Activated T-cell treated with anti-CD3 and anti-CD28 coated beads, Interleukin-2, amount 50 U/mL, for 48 hours (primary cell): ENCODE data around the gene GPR78.
A peak's percentile ranks its signal among the peaks of the same experiment; 100 is the strongest.

ENCODE experiments used
- DNase-seq, 2 experiments: peaks; one replicate each; pipeline ENCODE4 v3.0.0-alpha.2; 2020

Gene GPR78

GRCh38 chr4:8587469-8588195, 7.4 kb downstream of the GPR78 start:
- DNase-seq, result no peak

- DNase-seq, result no peak
Observed at GRCh38 chr4:8588196-8588470, 7.9 kb downstream of the GPR78 start.

- no peak for DNase-seq
Observed at GRCh38 chr4:8589336-8589735, 9.1 kb downstream of the GPR78 start.

DNA sequence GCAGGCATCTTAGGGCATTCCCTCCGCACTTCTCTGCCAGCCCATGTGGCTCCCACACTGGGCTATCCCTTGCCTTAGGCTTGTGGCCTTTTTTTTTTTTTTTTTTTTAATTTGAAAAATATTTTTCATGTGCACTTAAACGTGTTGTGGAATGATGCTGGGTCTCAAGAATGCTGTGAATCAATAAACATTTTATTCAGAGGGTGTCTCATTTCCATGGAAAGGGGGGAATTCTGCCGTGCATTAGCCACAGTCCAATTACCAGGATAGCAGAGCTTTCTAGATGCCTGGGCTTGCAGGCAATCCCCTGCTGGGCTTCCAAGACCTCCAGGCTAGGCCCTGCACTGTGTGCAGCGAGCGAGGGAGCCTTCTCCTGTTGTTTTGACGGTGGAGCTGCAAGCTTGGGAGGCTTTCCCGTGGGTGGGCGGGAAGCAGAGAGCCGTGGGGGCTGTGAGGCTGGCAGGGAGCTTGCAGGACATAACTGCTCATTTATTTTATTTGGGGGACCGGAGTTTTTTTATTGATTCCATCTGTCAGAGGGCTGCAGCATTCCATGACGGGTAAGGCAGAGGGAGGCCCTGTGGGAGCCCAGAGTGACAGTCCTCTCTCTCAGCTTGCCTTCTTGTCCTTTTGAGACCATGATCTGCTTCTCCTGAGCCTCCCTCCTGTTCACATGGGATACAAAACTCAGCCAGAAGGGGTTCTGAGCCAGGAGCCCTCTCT, 9.8 kb downstream of the GPR78 start:
- no peak for DNase-seq

DNA sequence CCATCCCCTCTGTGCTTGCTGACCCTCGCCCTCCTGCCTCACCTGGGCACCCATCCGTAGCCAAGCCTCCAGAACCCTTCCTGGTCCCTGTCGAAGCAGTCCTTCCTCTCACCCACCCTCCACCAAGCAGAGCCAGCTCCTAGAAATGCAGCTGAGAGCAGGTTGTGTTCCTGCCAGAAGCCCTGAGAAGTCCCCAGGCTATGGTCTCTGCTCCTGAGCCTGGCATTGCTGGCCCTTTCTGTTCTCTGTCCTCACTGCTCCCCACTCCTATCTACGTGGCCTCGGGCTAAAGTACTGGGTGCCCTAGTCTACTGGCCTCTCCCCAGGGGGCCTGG, 10.3 kb downstream of the GPR78 start:
- no peak for DNase-seq

- no peak for DNase-seq
Observed at GRCh38 chr4:8591114-8591513, 10.9 kb downstream of the GPR78 start.

DNA sequence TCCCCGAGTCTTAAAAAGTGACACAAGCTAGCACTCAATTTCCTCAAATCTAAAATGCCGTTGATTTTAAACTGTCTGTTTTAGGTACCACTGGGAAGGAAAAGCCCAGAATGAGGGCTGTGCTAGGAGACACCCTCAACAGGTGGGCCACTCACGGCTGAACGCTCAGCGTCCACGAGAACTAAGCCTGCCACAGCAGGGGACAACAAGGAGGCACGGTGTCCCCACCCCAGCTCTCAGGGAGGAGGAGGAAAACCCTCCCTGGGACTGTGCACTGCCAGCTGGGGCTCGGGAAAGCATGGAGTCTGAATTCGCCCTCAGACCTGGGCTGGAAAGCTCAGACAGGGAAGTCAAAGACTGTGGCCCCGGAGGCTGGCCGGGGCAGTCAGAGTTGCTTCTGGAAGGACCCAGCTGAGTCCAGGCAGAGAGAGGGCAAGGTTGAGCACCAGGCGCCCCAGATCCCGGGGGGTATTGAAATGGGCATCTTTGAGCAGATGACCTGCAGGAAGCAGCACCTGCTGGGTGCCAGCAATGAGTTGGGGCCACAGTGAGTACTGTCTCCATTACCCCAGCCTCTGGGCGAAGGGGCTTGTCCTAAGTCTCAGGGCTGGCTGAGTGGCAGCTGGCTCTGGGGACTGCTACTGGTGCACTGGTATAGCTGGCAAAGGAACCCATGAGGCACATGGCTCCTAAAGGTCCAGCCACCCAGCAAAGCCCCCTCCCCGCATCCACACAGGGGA, 11.6 kb downstream of the GPR78 start:
- DNase-seq, result no peak

DNA sequence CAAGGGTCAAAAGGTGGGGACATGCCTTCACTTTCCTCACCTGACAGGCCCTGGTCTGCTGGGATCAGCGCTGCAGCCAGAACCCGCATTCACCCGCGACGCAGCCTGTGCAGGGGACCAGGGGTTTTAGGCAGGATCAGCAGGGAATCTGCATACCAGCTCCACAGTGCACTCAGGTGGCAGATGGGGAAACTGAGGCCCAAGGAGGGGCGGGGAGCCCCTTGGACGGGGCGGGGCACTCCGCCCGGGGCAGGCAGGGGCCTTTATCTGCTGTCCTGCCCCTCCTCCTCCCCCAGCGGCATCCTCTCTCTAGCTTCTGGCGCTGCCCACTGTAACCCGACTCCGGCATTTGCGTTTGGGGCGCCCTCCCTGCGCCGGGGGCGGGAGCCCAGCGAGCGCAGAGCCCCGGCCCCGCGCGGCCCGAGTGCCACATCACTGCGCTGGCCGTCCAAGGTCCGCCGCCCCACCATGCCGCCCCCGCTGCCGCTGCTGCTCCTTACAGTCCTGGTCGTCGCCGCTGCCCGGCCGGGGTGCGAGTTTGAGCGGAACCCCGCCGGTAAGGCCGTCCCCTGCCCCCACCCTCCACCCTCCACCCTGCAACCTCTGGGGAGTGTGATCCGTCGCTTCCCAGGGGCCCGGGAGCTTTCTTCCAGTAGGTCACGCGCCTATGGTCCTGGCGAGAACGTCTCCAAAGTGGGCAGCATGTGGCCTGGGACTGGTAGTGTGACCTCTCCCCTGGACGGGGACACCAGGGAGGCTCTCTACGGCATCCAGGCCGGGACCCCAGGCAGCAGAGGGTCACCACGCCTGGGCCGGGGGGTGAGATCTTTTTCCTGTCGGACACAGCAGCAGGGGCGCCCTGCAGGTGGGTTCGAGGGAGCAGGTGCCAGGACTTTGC, 12.4 kb downstream of the GPR78 start, which contains the start of gene CPZ:
CPZ (plus strand) TSS at position 400 of the 898 bp plus-strand sequence; CDS start at position 469, 69 bp downstream.
- DNase-seq, result no peak

DNA sequence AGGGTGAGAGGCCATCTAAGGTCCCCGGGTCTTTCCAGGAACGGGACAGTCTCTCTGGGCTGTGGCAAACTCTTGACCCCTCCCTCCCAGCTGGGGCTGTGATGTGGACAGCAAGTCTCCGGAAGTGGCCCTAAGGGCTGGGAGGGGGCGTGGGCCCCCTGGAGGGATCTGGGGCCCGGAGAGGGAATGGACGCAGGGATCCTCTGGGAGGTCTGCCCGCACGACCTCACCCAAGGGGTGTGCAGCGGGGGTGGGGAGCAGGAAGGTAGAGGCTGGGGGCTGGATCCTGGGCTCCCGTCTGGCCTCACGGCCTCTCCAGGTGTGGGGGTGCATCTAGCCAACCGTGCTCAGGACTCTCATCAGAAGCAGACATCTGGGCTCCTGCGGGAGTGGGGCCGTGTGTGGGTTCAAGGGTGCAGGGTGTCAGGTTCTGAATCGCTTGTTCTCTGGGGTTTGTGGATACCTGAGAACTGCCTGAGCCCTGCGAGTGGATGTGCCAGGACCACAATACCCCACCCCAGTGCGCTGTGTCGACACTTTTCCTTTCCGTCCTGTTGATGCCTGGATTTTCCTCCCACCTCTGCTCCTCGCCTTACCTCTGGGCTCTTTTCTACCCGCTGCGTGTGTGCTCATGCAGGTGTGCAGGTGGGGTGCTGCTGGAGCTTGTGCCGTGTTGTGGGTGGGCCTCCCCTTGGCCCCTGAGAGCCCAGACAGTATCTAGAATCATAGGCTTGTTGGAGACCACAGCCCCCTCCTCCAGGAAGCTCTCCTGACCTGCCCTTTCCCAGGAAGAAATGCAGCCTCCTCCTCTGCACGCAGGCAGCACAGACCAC, 13.3 kb downstream of the GPR78 start:
- no peak for DNase-seq

DNA sequence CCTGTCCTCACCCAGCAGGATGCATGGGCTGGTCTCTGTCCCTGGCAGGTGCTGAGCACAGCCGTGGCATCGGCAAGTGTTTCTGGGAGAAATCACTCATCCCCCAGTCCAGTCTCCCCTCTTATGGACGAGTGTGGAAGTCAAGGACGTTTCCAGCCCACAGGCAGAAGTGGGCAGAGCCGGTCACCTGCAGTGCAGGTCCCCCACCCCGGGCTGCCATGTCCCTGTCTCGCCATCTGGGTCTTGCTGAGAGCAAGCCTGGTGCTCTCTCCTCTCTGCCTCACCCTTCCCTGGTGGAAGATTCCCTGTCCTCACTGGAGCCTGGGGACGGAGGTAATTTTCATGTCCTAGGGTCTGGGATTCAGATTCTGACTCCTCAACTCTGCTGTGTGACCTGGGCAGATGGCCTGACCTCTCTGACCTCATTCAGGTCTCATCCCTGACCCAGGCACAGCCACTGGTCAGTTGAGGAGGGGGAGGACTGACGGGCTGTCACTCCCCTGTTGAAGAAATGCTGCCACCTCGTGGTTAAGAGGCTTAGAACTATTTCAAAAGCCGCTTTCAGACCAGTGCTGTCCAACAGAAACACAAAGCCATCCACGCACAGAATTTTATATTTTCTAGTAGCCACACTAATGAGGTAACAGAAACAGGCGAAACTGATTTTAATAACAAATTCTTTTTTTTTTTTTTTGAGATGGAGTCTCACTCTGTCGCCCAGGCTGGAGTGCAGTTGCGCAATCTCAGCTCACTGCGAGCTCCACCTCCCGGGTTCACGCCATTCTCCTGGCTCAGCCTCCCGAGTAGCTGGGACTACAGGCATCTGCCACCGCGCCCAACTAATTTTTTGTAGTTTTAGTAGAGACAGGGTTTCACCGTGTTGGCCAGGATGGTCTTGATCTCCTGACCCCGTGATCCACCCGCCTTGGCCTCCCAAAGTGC, 14.2 kb downstream of the GPR78 start:
- peak in 1 of 2 experiments; percentile 30 for DNase-seq

GRCh38 chr4:8595237-8596087, 15.3 kb downstream of the GPR78 start:
- no peak for DNase-seq

GRCh38 chr4:8596891-8597290, 16.7 kb downstream of the GPR78 start:
- no peak for DNase-seq

DNA sequence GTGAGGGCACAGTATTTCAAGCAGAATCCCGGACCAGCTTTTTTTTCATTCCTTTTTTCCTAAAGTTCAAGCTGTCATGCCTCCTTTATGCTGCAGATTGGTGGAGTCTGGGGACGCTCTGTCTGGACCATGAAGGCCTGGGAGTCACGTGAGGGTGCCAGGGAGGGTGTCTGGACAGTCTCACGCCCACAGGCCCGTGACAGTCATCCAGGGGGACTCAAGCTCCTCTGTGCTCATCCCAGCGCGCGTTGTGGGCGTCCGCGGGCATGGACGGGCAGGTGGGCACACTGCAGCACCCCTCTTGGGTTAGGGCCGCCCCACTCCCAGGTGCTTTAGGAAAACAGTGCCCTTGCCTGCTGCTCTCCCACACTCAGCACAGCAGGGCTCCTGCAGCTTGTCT, 17.1 kb downstream of the GPR78 start:
- DNase-seq, result no peak

DNA sequence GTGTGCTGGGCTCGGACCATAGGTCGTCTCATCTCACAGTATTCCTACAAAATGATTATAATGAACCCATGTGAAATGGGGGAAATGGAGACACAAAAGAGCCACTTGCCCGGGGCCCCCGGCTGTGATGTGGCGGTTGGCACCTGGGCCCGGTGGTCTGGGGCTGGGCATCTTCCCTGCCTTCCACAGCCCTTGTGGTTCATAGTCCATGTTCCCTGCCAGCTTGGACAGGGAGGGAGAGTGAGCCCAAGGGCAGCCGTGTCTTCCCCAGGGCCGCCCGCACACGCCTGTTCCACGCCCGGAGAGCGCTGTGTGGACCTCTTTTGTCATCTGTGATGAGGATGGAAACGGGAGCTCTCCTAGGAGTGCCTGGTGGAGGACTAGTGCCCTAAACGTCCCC, 17.6 kb downstream of the GPR78 start:
- no peak for DNase-seq

- DNase-seq, result no peak
Observed at GRCh38 chr4:8598391-8599090, 18.3 kb downstream of the GPR78 start.

DNA sequence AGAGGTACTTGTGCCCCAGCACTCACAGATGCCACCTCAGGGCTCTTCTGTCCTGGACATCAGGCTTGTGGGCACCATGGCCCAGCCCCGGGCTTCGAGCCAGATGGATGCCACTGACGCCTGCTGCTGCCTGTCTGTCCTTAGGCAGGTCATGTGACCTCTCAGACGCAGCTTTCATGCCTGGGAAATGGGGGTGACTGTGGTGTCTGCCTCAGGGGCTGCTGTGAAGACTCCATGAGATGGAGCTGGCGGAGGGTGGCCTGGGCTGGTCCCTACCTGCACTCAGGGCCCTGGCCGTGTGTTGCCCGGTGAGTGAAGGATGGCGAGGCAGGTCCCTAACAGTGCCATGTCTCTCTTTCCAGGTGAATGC, 18.9 kb downstream of the GPR78 start:
- no peak for DNase-seq

DNA sequence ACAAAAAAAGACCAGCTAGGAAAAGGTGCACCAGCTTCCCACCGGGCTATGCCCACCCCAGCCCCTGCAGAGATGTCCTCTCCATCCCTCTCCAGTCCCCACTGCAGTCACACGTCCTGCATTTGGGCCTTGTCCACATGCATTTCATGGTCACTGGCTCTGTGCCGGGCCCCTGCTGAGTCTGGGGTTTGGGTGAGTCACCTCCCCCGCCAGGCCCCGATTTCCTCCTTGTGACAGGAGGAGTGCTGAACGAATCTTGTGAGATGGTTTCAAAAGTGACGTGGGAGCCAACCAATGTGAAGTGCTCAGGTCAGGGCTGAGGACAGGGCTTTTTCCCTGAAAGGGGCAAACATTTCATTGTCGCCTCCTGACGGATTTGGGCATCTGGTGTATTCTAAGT, 19.5 kb downstream of the GPR78 start:
- no peak for DNase-seq

DNA sequence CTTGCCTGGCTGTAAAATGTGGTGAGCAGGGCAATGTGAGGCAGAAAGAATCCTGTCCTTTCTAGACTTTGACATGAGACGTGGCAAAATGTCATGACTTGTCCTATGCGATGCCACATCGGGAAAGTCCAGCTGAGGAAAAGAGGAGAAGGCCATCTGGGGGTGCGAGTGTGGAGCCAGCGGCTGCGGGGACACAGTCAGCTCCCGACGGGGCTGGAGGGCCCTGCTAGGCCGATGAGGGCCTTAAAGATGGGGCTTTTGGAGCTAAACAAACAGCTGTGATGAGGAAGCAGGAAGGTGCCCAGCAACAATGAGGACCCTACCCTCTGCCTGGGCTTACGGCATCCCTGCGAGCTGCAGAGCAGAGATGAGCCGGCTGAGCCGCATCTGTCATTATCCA, 20.1 kb downstream of the GPR78 start:
- DNase-seq, result no peak

- no peak for DNase-seq
Observed at GRCh38 chr4:8600686-8601085, 20.5 kb downstream of the GPR78 start.
